Thyroid gland (tissue), 4 donors: Measurements from ENCODE around the gene ARSK. TPM values are rescaled to one million over a fixed set of nuclear protein-coding genes. Genes with fewer than 3 reads are reported as not detected.
"Not testable (repeated sequence)": the region's sequence is repeated elsewhere in the genome, so short reads cannot be mapped to it uniquely, and the experiment has no call there.

ENCODE experiments used
- DNase-seq, 2 donors: peaks; one replicate each; pipeline ENCODE4 v3.0.0-alpha.2; 2019
- H3K27ac ChIP-seq, 3 donors: fragments of 200-600 bp; sonication (generic); 1 replicate in 2 of 3; 2 replicates in 1 of 3; pipeline ENCODE4 v1.5.1; 2016 to 2019; ENCODE audit warnings: mild to moderate bottlenecking in 1 of 3, moderate library complexity in 1 of 3
- H3K27me3 ChIP-seq: fragments of 200-600 bp; sonication (generic); one replicate; pipeline ENCODE4 v1.5.1; 2019
- H3K36me3 ChIP-seq, 2 donors: fragments of 200-600 bp; sonication (generic); one replicate each; pipeline ENCODE4 v1.5.1; 2016 to 2019
- H3K4me1 ChIP-seq, 2 donors: fragments of 200-600 bp; sonication (generic); one replicate each; pipeline ENCODE4 v1.5.1; 2017 to 2019
- H3K4me3 ChIP-seq, 3 donors: fragments of 200-600 bp; sonication (generic); replicated peaks in 1 of 3; 1 replicate in 2 of 3; 2 replicates in 1 of 3; pipeline ENCODE4 v1.5.1; 2016; ENCODE audit warnings: mild to moderate bottlenecking in 1 of 3
- H3K9me3 ChIP-seq: fragments of 200-600 bp; sonication (generic); one replicate; pipeline ENCODE4 v1.5.1; 2017
- CTCF ChIP-seq, 6 experiments: fragments of 200-600 bp in 3 of 6; fragments of 450-650 bp in 3 of 6; sonication (generic) in 3 of 6; IDR thresholded peaks; one replicate each; pipeline ENCODE4 v1.5.1; 2016 to 2019; ENCODE audit warnings: antibody characterized with exemption in 6 of 6, mild to moderate bottlenecking in 2 of 6, inconsistent platforms in 1 of 6, moderate library complexity in 1 of 6
- POLR2A ChIP-seq, 2 donors: fragments of 450-650 bp; IDR thresholded peaks; one replicate each; pipeline ENCODE4 v1.6.1; 2017; ENCODE audit warnings: antibody characterized with exemption in 2 of 2, mild to moderate bottlenecking in 2 of 2, moderate library complexity in 1 of 2
- WGBS, 2 donors: methylation state at CpG; one replicate each; pipeline ENCODE4 v1.1.5; 2017; 5-methylcytosine and 5-hydroxymethylcytosine counted together
- intact Hi-C: fragments of 100-400 bp; cut with DNase I; formaldehyde crosslinking; loops from one replicate; pipeline ENCODE4 v1.15.1; 2023
- total RNA-seq, 4 donors: library from RNA; depleted of rRNA; stranded (reverse); fragments of >200 nt; gene quantifications; one replicate each; pipeline ENCODE4 v1.2.3, GENCODE V29; 2016

The ARSK gene
- total RNA-seq, 4 donors from 2014 or later = 7.8 to 11.4 (median 9.3) TPM

GRCh38 chr5:95641741-95642220 lies 86.9 kb downstream of the ARSK start:
- intact Hi-C loops = loop anchor here (5.0 to 10.0 kb wide), 3 partner anchors 201 to 963 kb away; no protein-coding TSS in a partner anchor
- Histone ChIP-seq H3K4me3 (no peak overlapping the region), H3K4me1 (peaks cover 0 to 6% of the 10 kb centered on the region in 2 donors), H3K36me3 (no peaks in the 10 kb centered on the region), H3K9me3 (no peaks in the 10 kb centered on the region), H3K27ac (peak overlapping the region in 1 of 3 donors; percentile 71), H3K27me3 (no peaks in the 10 kb centered on the region)
- peak in 1 of 2 donors; percentile 5 for DNase-seq
- 73 to 81% methylated on average over 5 of the region's 5 CpGs for WGBS, 2 donors
- TF ChIP-seq CTCF (IDR thresholded peaks at IDR 0.05) (no peak), POLR2A (IDR thresholded peaks at IDR 0.05) (peak in 1 of 2 donors; percentile 69)

- intact Hi-C loops = loop anchor here (5.0 to 10.0 kb wide), 3 partner anchors 199 to 962 kb away; no protein-coding TSS in a partner anchor
- H3K9me3 ChIP-seq = no peaks in the 10 kb centered on the region
- no peaks in the 10 kb centered on the region for H3K36me3 ChIP-seq
- H3K4me3 ChIP-seq = no peak overlapping the region
- no peak for DNase-seq
- no peak overlapping the region for H3K27ac ChIP-seq
- no peaks in the 10 kb centered on the region for H3K27me3 ChIP-seq
- no peak for TF ChIP-seq CTCF (IDR thresholded peaks at IDR 0.05)
- no peak for TF ChIP-seq POLR2A (IDR thresholded peaks at IDR 0.05)
- H3K4me1 ChIP-seq = peaks cover 3 to 14% of the 10 kb centered on the region in 2 donors
- WGBS, 2 donors = 84 to 89% methylated on average over 7 of the region's 7 CpGs
These were observed 88.3 kb downstream of the ARSK start for GRCh38 chr5:95643152-95643551.

GRCh38 chr5:95644351-95645042 lies 89.6 kb downstream of the ARSK start:
- Histone ChIP-seq H3K4me1 (peaks cover 3 to 14% of the 10 kb centered on the region in 2 donors), H3K36me3 (no peaks in the 10 kb centered on the region), H3K9me3 (no peaks in the 10 kb centered on the region), H3K27me3 (no peaks in the 10 kb centered on the region), H3K27ac (peak overlapping the region in 2 of 3 donors; percentile 20 to 36), H3K4me3 (no peak overlapping the region)
- intact Hi-C loops = loop anchor here (5.0 to 10.0 kb wide), 3 partner anchors 198 to 960 kb away; no protein-coding TSS in a partner anchor
- TF ChIP-seq POLR2A (IDR thresholded peaks at IDR 0.05) = no peak
- TF ChIP-seq CTCF (IDR thresholded peaks at IDR 0.05) = peak; percentile 12 to 84 (median 66)
- 19 to 27% methylated on average over 4 of the region's 4 CpGs for WGBS, 2 donors
- peak; percentile 37 to 47 for DNase-seq

GRCh38 chr5:95646226-95646568 lies 91.3 kb downstream of the ARSK start:
- peak in 1 of 2 donors; percentile 8 for DNase-seq
- H3K9me3 ChIP-seq, H3K36me3 ChIP-seq, H3K4me3 ChIP-seq, H3K27me3 ChIP-seq: not testable (repeated sequence)
- Histone ChIP-seq H3K27ac (peak overlapping the region; percentile 91 to 96 (median 95)), H3K4me1 (peaks cover 3 to 14% of the 10 kb centered on the region in 2 donors)
- 85 to 88% methylated on average over 17 of the region's 17 CpGs for WGBS, 2 donors
- intact Hi-C loops = loop anchor here (10.0 kb wide), 2 partner anchors 689 to 959 kb away; no protein-coding TSS in a partner anchor

GRCh38 chr5:95646569-95647431 lies 91.9 kb downstream of the ARSK start, which contains the start of gene RFESD:
Gene RFESD (plus strand): TSS chr5:95646777. CDS start chr5:95652272, 5,495 bp downstream.
- Histone ChIP-seq H3K4me3 (peak within 1 kb of the TSS in 2 of 3 donors; percentile 42 to 45), H3K27me3 (no peaks in the 10 kb centered on the region), H3K27ac (peak within 1 kb of the TSS; percentile 91 to 96 (median 95)), H3K9me3 (no peaks in the 10 kb centered on the region), H3K4me1 (peaks cover 3 to 14% of the 10 kb centered on the region in 2 donors), H3K36me3 (no peaks in the 10 kb centered on the region)
- 2 to 4% methylated on average over 38 to 60 of the region's 60 CpGs for WGBS, 2 donors
- DNase-seq = peak; percentile 99 to 100
- intact Hi-C loops = loop anchor here (10.0 kb wide), 2 partner anchors 688 to 958 kb away; no protein-coding TSS in a partner anchor
- TF ChIP-seq POLR2A (IDR thresholded peaks at IDR 0.05) (peak; percentile 68 to 97), CTCF (IDR thresholded peaks at IDR 0.05) (peak in 4 of 6 experiments; percentile 10 to 24 (median 18))
